Activated naive CD8-positive, alpha-beta T cell treated with anti-CD3 and anti-CD28 coated beads, Interleukin-2, amount 10 ng/mL, durations not matched to agents 7 days and 5 days (primary cell): ENCODE measurements around the gene RNF5. TPM values are rescaled to one million over a fixed set of nuclear protein-coding genes. Genes with fewer than 3 reads are reported as not detected.

Experiments used
- ATAC-seq: fragments of 150-1000 bp; cut with Tn5 transposase; one replicate; pipeline ENCODE4 v1.10.0; 2021; ENCODE audit warnings: low read depth, moderate library complexity
- POLR2A ChIA-PET: fragments of 350-600 bp; sonication (Branson Sonifier 250); formaldehyde crosslinking; loops from one replicate; lab custom pipeline; 2021; ENCODE audit warnings: antibody characterized with exemption; lab: Charles Lee
- DNase-seq: peaks from one replicate; pipeline ENCODE4 v3.0.0; 2021
- H3K27ac Mint-ChIP-seq: one replicate; pipeline ENCODE4 v1.8.0; 2022; ENCODE audit warnings: mild to moderate bottlenecking, mixed read lengths
- H3K27me3 Mint-ChIP-seq: one replicate; pipeline ENCODE4 v1.8.0; 2022; ENCODE audit warnings: mild to moderate bottlenecking, moderate library complexity, mixed read lengths
- H3K36me3 Mint-ChIP-seq: one replicate; pipeline ENCODE4 v1.8.0; 2021; ENCODE audit warnings: mild to moderate bottlenecking, mixed read lengths
- H3K4me1 Mint-ChIP-seq: one replicate; pipeline ENCODE4 v1.8.0; 2021; ENCODE audit warnings: mixed read lengths
- H3K4me3 Mint-ChIP-seq: one replicate; pipeline ENCODE4 v1.8.0; 2022; ENCODE audit warnings: mild to moderate bottlenecking, moderate library complexity, mixed read lengths
- H3K9me3 Mint-ChIP-seq: one replicate; pipeline ENCODE4 v1.8.0; 2021; ENCODE audit warnings: mixed read lengths
- total RNA-seq, 2 experiments: library from RNA; stranded (reverse); gene quantifications; one replicate each; pipeline ENCODE4 v1.2.3, GENCODE V29; 2021

Gene RNF5
- total RNA-seq, 2 experiments from 2014 or later, result 44.5 to 49.5 TPM

DNA sequence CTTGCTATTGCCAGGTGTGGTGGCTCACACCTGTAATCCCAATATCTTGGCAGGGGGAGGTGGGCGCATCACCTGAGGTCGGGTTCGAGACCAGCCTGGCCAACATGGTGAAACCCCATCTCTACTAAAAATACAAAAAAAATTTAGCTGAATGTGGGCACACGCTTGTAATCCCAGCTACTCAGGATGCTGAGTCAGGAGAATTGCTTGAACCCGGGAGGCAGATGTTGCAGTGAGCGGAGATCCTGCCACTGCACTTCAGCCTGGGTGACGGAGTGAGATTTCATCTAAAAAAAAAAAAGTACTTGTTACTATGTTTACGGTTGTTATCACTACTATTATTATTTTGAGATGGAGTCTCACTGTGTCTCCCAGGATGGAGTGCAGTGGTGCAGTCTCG, 21.3 kb upstream of the RNF5 start:
- POLR2A ChIA-PET, result no interaction called here
- ATAC-seq, result no peak
- Mint-ChIP-seq H3K27ac (no peak overlapping the region), H3K36me3 (peaks cover 15% of the 10 kb centered on the region), H3K27me3 (no peaks in the 10 kb centered on the region), H3K4me3 (no peak overlapping the region), H3K4me1 (peaks cover 20% of the 10 kb centered on the region), H3K9me3 (no peaks in the 10 kb centered on the region)
- DNase-seq, result no peak

DNA sequence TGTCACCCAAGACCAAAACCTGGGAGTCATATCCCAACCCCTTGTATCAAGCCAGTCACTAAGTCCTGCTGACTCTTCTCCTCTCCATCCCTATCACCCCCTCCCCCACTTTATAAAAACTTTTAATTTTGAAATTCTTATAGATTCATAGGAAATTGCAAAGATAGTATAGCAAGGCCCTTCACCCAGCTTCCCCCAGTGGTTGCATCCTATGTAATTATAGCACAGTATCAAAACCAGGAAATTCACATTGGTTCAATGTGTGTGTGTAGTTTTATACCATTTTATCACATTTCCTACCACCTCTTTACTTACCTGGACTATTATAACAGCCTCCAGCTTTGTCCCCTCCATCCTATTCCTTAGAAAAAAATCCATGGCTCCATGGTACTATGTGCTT, 20.2 kb upstream of the RNF5 start:
- Mint-ChIP-seq H3K4me1 (peaks cover 13% of the 10 kb centered on the region), H3K4me3 (no peak overlapping the region), H3K9me3 (no peaks in the 10 kb centered on the region), H3K27ac (no peak overlapping the region), H3K36me3 (peaks cover 20% of the 10 kb centered on the region), H3K27me3 (no peaks in the 10 kb centered on the region)
- ATAC-seq, result no peak
- POLR2A ChIA-PET, result no interaction called here
- DNase-seq, result no peak

DNA sequence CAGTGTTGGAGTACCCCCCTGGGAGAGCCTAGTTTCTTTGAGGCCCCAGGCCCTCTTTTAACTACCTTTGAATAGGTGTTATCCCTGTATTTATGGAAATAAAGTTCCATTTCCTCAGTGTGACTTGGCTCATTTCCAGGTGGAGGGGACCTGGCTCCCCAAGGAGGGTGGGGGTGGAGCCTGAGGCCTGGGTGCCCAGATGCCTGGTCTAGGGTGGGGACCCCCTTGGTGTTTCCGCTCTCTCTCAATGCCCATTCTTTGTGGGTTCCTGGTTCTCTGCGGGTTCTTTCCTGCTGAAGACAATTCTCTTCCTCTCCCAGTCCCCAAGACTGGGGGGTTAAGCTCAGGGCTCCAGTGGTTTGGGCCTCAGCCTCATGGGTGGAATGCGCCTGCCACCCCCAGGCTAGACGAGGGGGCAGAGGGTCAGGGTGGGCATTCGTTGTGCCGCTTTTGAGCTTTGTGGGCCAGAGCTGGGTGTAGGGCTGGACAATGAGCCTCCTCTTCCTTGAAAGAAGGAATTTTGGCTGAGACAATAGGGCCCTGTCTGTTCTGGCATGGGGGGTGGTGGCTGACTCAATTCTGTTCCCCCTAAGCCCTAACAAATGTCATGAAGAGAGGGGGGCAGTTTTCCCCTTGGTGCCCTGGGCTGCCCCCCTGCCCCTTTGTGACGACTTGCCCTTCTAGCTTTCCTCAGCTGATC, 14.5 kb upstream of the RNF5 start:
- DNase-seq (no peak), ATAC-seq (no peak)
- Mint-ChIP-seq H3K27me3 (no peaks in the 10 kb centered on the region), H3K27ac (no peak overlapping the region), H3K9me3 (no peaks in the 10 kb centered on the region), H3K36me3 (peaks cover 14% of the 10 kb centered on the region), H3K4me1 (no peaks in the 10 kb centered on the region), H3K4me3 (no peak overlapping the region)
- POLR2A ChIA-PET, result interaction anchor here (0.6 kb wide), 1 partner anchor 40 kb away, joined by 3 read pairs; no protein-coding TSS in a partner anchor

DNA sequence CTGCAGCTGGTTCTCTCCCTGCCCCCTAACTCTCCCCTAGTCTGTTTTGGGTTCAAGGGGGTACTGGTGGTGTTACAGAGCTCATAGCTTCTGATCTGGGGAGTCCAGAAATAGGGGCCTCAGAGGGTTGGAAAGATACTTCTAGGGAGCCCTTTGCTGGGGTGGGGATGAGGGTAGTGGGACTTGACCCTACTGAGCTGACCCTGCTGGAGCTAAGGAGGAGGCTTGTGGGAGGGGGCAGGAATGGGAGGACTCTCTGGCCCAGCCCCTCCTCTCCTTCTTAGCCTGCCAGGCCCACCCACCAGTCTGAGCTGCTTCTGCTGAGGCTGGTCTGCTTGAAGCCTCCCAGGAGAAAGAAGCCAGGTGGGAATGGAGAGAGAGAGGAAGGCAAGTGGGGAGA, 13.9 kb upstream of the RNF5 start, which contains the start of gene EGFL8:
EGFL8 (plus strand) TSS at position 301 of the 400 bp plus-strand sequence. CDS start 1,571 bp downstream, outside the sequence.
- DNase-seq (no peak), ATAC-seq (no peak)
- POLR2A ChIA-PET, result no interaction called here
- Mint-ChIP-seq H3K36me3 (peaks cover 17% of the 10 kb centered on the region), H3K27me3 (no peaks in the 10 kb centered on the region), H3K4me3 (no peak within 1 kb of the TSS), H3K9me3 (no peaks in the 10 kb centered on the region), H3K27ac (peak within 1 kb of the TSS; percentile 49), H3K4me1 (no peaks in the 10 kb centered on the region)

DNA sequence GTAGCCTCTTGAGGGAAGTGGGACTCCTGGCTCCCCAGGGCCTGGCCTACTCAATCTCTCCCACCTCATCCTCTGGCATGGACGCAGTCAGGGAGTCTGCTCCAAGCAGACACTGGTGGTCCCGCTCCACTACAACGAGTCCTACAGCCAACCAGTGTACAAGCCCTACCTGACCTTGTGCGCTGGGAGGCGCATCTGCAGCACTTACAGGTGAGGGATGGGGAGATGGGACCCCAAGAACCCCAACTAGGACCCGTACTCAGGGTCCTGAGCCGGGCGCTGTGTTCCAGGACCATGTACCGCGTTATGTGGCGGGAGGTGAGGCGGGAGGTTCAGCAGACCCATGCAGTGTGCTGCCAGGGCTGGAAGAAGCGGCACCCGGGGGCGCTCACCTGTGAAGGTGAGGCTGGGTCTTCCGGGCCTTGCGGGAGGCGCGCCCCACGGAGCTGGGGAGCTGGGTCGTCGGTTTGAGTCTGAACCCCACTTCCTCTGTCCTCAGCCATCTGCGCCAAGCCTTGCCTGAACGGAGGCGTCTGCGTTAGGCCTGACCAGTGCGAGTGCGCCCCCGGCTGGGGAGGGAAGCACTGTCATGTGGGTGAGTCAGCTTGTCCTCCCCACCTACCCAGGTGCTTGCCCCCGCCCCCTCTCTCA, 11.7 kb upstream of the RNF5 start:
- Mint-ChIP-seq H3K4me1 (no peaks in the 10 kb centered on the region), H3K36me3 (peaks cover 24% of the 10 kb centered on the region), H3K4me3 (no peak overlapping the region), H3K27me3 (no peaks in the 10 kb centered on the region), H3K9me3 (no peaks in the 10 kb centered on the region), H3K27ac (peak overlapping the region; percentile 16)
- POLR2A ChIA-PET, result no interaction called here
- no peak for DNase-seq
- peak; percentile 11 for ATAC-seq

DNA sequence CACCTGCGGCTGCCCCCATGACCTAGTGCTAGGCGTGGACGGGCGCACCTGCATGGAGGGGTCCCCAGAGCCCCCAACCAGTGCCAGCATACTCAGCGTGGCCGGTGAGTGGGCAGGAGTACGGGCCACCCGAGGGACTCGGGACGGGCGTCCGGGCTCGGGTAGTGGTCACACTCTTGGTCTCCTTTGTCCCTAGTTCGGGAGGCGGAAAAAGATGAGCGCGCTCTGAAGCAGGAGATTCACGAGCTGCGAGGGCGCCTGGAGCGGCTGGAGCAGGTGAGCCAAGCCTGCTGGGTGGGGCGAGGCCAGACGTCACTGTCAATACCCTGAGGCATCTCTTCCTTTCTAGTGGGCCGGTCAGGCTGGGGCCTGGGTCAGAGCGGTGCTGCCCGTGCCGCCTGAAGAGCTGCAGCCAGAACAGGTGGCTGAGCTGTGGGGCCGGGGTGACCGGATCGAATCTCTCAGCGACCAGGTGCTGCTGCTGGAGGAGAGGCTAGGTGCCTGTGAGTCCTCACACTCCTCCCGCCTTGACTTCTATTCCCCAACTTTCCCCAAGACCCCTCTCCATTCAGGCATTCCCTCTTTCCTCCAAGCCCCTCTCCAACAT, 10.9 kb upstream of the RNF5 start:
- no peaks in the 10 kb centered on the region for H3K4me1 Mint-ChIP-seq
- no peak overlapping the region for H3K27ac Mint-ChIP-seq
- H3K36me3 Mint-ChIP-seq, result peaks cover 21% of the 10 kb centered on the region
- H3K9me3 Mint-ChIP-seq, result no peaks in the 10 kb centered on the region
- POLR2A ChIA-PET, result no interaction called here
- ATAC-seq (no peak), DNase-seq (no peak)
- H3K27me3 Mint-ChIP-seq, result no peaks in the 10 kb centered on the region
- no peak overlapping the region for H3K4me3 Mint-ChIP-seq

DNA sequence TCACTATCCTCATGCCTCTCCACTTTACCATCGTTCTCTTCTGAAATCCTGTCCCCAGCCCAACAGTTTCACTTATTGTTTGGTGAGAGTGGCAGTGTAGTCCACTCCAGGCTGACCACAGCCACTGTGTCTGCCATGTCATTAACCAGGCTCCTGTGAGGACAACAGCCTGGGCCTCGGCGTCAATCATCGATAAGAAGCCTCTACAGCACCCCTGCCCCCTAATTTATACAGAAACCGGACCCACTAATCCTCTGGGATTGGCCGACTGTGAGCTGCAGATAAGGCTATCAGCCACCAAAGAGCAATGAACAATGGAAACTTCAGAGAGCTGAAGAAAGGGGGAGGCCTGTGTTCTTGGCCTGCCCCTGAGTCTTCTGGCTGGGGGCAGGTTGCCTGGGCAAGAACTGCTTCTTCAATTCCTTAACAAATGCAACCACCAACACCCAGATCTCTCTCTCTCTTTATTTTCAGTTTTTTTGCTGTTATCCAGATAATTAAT, 10.4 kb upstream of the RNF5 start:
- Mint-ChIP-seq H3K4me1 (peaks cover 3% of the 10 kb centered on the region), H3K27me3 (no peaks in the 10 kb centered on the region), H3K36me3 (peaks cover 19% of the 10 kb centered on the region), H3K4me3 (no peak overlapping the region), H3K27ac (no peak overlapping the region), H3K9me3 (no peaks in the 10 kb centered on the region)
- POLR2A ChIA-PET, result no interaction called here
- DNase-seq, result no peak
- no peak for ATAC-seq

DNA sequence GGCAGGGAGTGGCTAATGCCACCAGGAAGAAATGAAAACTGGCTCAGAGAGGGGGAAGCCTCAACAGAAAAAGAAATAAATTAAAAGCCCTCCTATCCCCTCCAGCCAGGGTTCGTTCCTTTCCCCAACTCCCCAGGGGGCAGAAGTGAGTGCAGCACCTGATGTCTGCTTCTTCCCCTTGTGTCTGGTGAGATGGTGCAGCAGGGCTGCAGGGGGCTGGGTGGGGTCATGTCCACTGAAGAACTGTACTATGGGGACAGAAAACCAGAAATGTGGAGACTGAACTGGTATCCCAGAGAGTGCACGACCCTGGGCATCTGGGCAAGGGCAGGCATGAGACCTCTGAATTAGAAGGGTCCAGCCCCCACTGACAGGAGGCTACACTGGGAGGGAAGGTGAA, 9.9 kb upstream of the RNF5 start:
- POLR2A ChIA-PET, result no interaction called here
- Mint-ChIP-seq H3K36me3 (peaks cover 19% of the 10 kb centered on the region), H3K27me3 (no peaks in the 10 kb centered on the region), H3K4me3 (no peak overlapping the region), H3K27ac (no peak overlapping the region), H3K9me3 (no peaks in the 10 kb centered on the region), H3K4me1 (peaks cover 8% of the 10 kb centered on the region)
- ATAC-seq (no peak), DNase-seq (no peak)

DNA sequence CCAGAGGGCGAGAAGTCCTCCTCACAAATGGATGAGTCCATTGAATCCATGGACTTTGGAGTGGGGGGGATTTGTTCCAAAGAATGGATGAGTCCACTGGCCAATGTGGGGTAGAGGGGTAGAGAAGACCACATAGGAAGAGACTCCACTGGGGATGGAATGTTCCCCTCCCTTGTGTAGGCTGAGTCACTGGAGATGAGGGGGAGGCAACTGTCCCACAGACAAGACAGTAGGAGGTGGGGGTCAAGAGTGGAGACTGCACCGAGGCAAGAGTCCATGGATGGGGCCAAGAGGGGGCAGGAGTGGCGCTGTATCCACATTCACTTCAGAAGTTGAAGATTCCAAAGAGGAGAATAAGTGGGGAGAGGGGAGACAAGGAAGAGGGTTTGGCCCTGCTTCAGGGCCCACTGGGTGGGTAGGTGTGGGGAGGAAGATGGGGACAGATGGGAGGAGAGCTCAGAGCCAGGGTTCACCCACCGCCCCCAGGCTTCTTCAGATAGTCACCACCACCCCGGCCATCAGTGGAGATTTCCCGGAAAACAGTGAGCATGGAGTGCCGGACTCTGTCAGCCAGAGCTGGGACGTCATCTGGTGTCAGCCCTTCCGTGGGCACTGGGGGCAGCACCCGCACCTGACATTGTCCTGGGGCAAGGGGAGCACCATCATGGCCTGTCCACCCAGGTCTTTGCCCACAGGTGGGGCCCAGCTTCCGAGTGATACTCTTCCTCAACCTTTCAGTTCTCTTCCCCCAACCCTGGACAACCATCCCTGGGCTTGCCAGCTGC, 9.2 kb upstream of the RNF5 start:
- no peak for ATAC-seq
- POLR2A ChIA-PET, result interaction anchor here (0.8 to 1.8 kb wide), 2 partner anchors 21 to 23 kb away, joined by 3 to 4 read pairs; partner anchors contain the start of genes GPSM3 and PBX2
- no peaks in the 10 kb centered on the region for H3K27me3 Mint-ChIP-seq

DNA sequence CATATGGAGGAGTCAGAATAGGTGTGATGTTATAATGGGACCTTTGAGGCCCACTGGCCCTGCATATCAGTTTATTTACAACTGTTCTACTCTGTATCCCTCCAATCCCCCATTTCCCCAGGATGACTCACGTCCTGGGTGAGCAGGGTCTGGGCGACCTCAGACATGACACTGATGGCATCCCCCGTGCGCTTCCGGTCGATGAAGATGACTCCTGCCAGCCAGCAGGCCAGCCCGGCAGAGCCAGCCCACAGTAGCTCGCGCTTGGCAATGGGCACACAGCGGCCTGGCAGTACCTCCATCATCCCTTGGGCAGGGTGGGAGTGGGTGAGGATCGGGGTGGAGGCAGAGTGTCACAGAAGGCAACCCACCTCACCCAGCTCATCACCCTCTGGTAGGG, 7.9 kb upstream of the RNF5 start:
- H3K27me3 Mint-ChIP-seq, result no peaks in the 10 kb centered on the region
- H3K4me3 Mint-ChIP-seq, result no peak overlapping the region
- POLR2A ChIA-PET, result interaction anchor here (1.4 to 1.8 kb wide), 2 partner anchors 20 to 25 kb away, joined by 4 read pairs; partner anchors contain the start of gene PBX2
- ATAC-seq, result no peak
- peaks cover 20% of the 10 kb centered on the region for H3K36me3 Mint-ChIP-seq
- H3K9me3 Mint-ChIP-seq, result no peaks in the 10 kb centered on the region
- peaks cover 21% of the 10 kb centered on the region for H3K4me1 Mint-ChIP-seq
- no peak overlapping the region for H3K27ac Mint-ChIP-seq
- DNase-seq, result no peak

More for the DNA sequence above, 9.2 kb upstream of the RNF5 start:
- Mint-ChIP-seq H3K27ac (no peak overlapping the region), H3K9me3 (no peaks in the 10 kb centered on the region), H3K4me3 (no peak overlapping the region), H3K4me1 (peaks cover 15% of the 10 kb centered on the region), H3K36me3 (peaks cover 19% of the 10 kb centered on the region)
- no peak for DNase-seq

DNA sequence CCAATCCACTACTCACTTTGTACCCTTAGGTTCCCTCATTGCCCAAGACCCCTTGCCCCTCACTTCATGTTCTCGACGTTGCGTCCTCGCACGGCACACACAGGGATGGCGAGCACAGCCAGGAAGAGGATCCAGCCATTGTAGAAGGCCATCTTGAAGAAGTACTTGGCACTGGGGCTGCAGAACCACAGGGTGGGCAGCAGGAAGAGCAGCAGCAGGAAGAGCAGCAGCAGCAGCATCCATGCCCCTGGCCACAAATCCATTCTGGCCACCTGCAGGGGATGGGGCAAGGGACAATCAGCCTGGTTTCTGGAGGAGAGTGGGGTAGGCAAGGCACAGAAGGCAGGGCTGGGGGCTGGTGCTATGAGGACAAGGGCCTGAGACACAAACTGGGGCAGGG, 7.0 kb upstream of the RNF5 start:
- no peaks in the 10 kb centered on the region for H3K27me3 Mint-ChIP-seq
- ATAC-seq, result no peak
- H3K4me3 Mint-ChIP-seq, result no peak overlapping the region
- POLR2A ChIA-PET, result interaction anchor here (1.4 kb wide), 1 partner anchor 24 kb away, joined by 4 read pairs; no protein-coding TSS in a partner anchor
- H3K36me3 Mint-ChIP-seq, result peaks cover 17% of the 10 kb centered on the region
- H3K9me3 Mint-ChIP-seq, result no peaks in the 10 kb centered on the region
- no peak for DNase-seq
- H3K27ac Mint-ChIP-seq, result no peak overlapping the region
- peaks cover 25% of the 10 kb centered on the region for H3K4me1 Mint-ChIP-seq

DNA sequence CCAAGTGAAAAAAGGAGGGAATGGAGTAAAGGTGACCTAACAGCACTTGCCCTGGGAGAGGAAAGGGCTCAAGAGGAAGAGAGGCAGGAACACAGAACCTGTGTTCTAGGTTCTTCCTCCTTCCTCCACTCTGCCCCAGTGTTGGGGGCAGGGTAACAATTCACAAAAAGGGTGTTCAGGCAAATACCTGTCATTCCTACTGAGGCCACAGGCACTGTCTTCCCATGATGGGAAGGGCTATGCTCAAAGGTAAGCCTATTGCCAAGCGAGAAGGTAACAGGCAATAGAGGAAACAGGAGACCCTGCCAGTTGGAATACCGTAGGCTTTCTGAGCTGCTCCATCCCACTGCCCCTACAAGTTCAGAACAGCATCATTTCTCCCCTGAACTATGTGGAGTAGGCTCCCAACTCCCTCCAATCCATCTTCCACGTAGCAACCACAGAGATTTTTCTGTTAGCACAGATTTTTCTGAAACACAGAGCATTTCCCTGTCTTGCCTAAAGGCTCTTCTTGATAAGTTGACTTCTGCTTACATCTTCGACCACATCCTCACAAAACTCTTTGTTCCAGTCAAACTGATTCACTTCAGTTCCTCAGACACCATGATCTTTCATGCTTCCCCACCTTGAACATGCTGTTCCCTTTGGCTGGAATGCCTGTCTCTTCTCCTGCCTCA, 5.0 kb upstream of the RNF5 start:
- POLR2A ChIA-PET, result interaction anchor here (1.0 to 2.6 kb wide), 2 partner anchors 18 to 22 kb away, joined by 3 to 6 read pairs; no protein-coding TSS in a partner anchor
- DNase-seq, result no peak
- H3K27ac Mint-ChIP-seq, result peak overlapping the region; percentile 49
- no peaks in the 10 kb centered on the region for H3K27me3 Mint-ChIP-seq
- H3K36me3 Mint-ChIP-seq, result peaks cover 14% of the 10 kb centered on the region
- no peaks in the 10 kb centered on the region for H3K9me3 Mint-ChIP-seq
- peak overlapping the region; percentile 26 for H3K4me3 Mint-ChIP-seq
- peaks cover 37% of the 10 kb centered on the region for H3K4me1 Mint-ChIP-seq
- ATAC-seq, result no peak
